ENCODE results near the gene PDE8B. TPM values are rescaled to one million over a fixed set of nuclear protein-coding genes. Genes with fewer than 3 reads are reported as not detected.

Gene PDE8B
- total RNA-seq, 1 experiment from 2014 or later: 0.07 TPM

DNA sequence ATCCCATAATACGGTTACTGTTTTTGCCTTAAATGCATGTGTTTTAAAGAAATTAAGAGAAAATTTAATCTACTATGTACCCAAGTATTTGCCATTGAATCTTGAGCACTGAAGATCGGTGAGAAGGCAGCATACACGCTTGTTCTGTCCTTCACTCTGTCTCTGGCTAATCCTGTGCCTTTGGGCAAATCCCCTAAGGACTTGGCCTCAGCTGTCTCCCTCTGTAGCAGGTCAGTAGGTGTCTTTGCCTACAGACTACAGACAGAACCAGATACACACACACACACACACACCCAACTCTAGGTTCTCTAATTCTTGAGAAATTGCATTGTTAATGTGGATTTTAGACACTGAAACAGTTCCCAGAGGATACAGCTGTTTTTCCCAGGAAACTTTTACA lies 164.2 kb downstream of the PDE8B start:
- no peaks in the 10 kb centered on the region for H3K9me3 ChIP-seq (ENCODE audit: control insufficient read depth, low read depth, low read length)
- no peak overlapping the region for H3K4me2 ChIP-seq (ENCODE audit: insufficient read depth, insufficient read length, low read length)
- Mint-ChIP-seq H3K36me3 (ENCODE audit: insufficient read depth in 1 of 3, low read depth in 3 of 3) (no peaks in the 10 kb centered on the region), H3K9me3 (no peaks in the 10 kb centered on the region), H3K4me1 (peaks cover 25 to 27% of the 10 kb centered on the region in 2 experiments), H3K4me3 (no peak overlapping the region), H3K27ac (no peak overlapping the region; a peak in 1 of 7 replicates), H3K27me3 (ENCODE audit: low read depth) (no peaks in the 10 kb centered on the region; the same call in none of the 2 replicates)
- H2BK20ac ChIP-seq (ENCODE audit: low read depth, low read length, poor library complexity, severe bottlenecking): no peak overlapping the region
- H3T11ph ChIP-seq (ENCODE audit: low read length): no peak overlapping the region
- H4K91ac ChIP-seq (ENCODE audit: insufficient read length, low read depth, low read length): no peak overlapping the region
- H3K79me2 ChIP-seq (ENCODE audit: insufficient read depth, low read length): no peaks in the 10 kb centered on the region
- no peak overlapping the region for H3K18ac ChIP-seq (ENCODE audit: insufficient read length, low read depth, low read length)
- H3K23ac ChIP-seq (ENCODE audit: insufficient read length, low read depth, low read length): no peak overlapping the region
- no peak overlapping the region for H3K9ac ChIP-seq (ENCODE audit: extremely low read depth, insufficient read length, low read length)
- no peak overlapping the region for H3K56ac ChIP-seq (ENCODE audit: insufficient read length, low read depth, low read length)
- no peaks in the 10 kb centered on the region for H4K20me1 ChIP-seq (ENCODE audit: control insufficient read depth, insufficient read depth, insufficient read length)
- no CpG with 5 or more reads among the region's 3 CpGs for WGBS (ENCODE audit: extremely low coverage, insufficient read length, low lambda C conversion rate)
- no peak overlapping the region for H3K27ac ChIP-seq (ENCODE audit: insufficient read length, low read depth, low read length)
- TF ChIP-seq, protein P1, sequence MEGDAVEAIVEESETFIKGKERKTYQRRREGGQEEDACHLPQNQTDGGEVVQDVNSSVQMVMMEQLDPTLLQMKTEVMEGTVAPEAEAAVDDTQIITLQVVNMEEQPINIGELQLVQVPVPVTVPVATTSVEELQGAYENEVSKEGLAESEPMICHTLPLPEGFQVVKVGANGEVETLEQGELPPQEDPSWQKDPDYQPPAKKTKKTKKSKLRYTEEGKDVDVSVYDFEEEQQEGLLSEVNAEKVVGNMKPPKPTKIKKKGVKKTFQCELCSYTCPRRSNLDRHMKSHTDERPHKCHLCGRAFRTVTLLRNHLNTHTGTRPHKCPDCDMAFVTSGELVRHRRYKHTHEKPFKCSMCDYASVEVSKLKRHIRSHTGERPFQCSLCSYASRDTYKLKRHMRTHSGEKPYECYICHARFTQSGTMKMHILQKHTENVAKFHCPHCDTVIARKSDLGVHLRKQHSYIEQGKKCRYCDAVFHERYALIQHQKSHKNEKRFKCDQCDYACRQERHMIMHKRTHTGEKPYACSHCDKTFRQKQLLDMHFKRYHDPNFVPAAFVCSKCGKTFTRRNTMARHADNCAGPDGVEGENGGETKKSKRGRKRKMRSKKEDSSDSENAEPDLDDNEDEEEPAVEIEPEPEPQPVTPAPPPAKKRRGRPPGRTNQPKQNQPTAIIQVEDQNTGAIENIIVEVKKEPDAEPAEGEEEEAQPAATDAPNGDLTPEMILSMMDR (conservative IDR thresholded peaks at IDR 0.05): no peak
- H2AK5ac ChIP-seq (ENCODE audit: insufficient read length, low read length): no peak overlapping the region
- H4K8ac ChIP-seq (replicated peaks; ENCODE audit: insufficient read length, low read depth, low read length): no peak overlapping the region
- no peak overlapping the region for H2BK120ac ChIP-seq (ENCODE audit: low read depth, low read length, poor library complexity, severe bottlenecking)
- no peaks in the 10 kb centered on the region for H3K23me2 ChIP-seq (ENCODE audit: insufficient read length, low read depth, low read length, poor library complexity, severe bottlenecking)
- H2BK12ac ChIP-seq (ENCODE audit: insufficient read length, low read depth, low read length): no peak overlapping the region
- DNase-seq: no peak
- no peak overlapping the region for H3K4ac ChIP-seq (ENCODE audit: low read depth, low read length)
- H3K27me3 ChIP-seq (ENCODE audit: insufficient read depth, low read length): no peaks in the 10 kb centered on the region
- H3K4me1 ChIP-seq (ENCODE audit: insufficient read depth, low read length): no peaks in the 10 kb centered on the region; the same call in 1 of the 2 replicates
- H2AFZ ChIP-seq (ENCODE audit: low read length): no peak overlapping the region
- no peak overlapping the region for H2BK5ac ChIP-seq (ENCODE audit: insufficient read length, low read length)
- no peak overlapping the region for H2BK15ac ChIP-seq (ENCODE audit: low read depth, low read length)
- H3K14ac ChIP-seq (ENCODE audit: insufficient read depth, low read length): no peak overlapping the region
- no peaks in the 10 kb centered on the region for H3K79me1 ChIP-seq (ENCODE audit: insufficient read depth, low read depth, low read length, poor library complexity, severe bottlenecking)
- H4K5ac ChIP-seq (ENCODE audit: insufficient read length, low read depth, low read length): no peak overlapping the region
